HuH-7.5 (cell line): ENCODE data around the gene RBM39.
"Not testable (repeated sequence)": the region's sequence is repeated elsewhere in the genome, so short reads cannot be mapped to it uniquely, and the experiment has no call there.

Source experiments
- DNase-seq: peaks from one replicate; pipeline ENCODE4 v3.0.0; 2011; ENCODE audit warnings: low spot score

RBM39 gene

DNA sequence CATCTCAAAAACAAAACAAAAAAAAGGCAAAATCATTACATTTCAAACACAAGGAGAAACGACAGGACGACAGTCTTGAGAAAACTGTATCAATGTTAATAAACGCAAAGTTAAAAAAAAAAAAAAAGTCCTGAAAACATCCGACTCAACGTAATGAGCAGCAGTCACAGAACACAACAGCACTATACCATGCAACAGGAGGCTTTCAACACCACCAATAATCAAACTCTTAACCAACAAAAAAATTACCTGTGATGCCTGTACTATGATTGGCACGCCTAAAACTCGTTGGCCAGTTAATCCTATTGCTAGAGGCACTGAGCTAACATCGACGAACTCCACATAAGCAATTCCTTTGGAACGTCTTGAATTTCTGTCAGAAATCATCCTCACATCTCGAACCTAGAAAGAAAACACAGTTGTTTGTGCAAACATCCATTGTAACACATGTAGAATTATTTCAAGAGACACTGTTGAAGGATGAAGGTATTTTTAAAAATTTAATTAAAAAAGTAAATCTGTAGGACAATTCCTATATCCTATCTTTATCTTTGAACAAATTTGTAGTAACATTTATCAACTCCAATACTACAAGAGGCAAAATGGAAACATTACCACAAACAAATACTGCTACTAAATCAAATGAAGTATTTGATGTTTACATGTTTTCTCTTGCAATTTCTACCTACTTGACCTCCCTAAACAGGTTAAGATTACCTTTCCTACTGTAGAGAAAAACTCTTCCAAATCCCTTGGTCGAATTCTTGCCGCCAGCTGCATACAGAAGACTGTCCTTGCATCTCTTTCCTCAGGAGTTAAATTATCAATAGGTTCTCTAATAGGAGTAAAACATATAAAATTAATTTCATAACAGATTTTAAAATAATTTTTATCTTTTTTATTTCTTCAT is 17.5 kb downstream of the RBM39 start:
- no peak for DNase-seq

DNA sequence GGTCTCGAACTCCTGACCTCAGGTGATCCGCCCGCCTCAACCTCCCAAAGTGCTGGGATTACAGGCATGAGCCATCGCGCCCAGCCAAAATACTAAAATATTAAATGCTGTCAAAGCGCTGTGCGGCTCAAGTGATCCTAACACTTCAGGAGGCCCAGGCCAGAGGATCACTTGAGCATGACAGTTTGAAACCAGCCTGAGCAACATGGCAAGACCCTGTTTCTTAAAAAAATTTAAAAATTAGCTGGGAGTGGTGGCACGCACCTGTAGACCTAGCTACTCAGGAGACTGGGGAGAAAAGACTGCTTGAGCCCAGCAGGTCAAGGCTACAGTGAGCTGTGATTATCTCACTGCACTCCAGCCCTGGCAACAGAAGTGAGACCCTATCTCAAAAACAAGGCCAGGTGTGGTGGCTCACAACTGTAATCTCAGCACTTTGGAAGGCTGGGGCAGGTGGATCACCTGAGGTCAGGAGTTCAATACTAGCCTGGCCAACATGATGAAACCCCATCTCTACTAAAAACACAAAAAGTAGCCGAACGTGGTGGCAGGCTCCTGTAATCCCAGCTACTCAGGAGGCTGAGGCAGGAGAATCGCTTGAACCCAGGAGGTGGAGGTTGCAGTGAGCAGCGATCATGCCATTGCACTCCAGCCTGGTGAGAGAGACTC is 18.3 kb downstream of the RBM39 start:
- not testable (repeated sequence) for DNase-seq

DNA sequence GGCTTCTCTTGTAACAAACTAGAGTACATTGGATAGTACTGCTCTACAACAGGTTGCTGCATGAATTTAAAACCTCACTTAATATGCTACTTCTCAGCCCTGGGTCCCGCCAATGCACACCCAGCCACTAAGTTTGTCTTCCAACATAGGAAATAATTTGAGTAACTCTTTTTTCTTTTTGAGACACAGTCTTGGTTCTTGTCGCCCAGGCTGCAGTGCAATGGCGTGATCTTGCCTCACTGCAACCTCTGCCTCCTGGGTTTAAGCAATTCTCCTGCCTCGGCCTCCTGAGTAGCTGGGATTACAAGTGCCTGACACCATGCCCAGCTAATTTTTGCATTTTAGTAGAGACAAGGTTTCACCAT is 18.8 kb downstream of the RBM39 start:
- not testable (repeated sequence) for DNase-seq

DNA sequence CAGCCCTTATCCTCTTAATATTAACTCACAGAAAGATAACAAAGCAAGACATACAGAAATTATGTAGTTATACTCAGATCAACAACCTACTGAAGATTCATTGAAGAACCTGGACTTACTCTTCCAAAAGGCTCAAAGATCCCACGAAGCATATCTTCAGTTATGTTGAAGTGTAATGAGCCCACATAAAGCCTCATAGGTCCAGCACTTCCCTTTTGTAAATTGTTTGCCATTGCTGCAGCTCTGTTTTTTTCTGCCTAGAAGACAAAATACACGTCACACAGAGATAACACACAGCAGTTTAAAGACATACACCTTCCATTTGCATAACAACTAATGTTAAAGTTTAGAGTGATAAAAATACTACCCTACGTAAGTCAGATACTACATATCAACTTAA is 20.4 kb downstream of the RBM39 start:
- no peak for DNase-seq

DNA sequence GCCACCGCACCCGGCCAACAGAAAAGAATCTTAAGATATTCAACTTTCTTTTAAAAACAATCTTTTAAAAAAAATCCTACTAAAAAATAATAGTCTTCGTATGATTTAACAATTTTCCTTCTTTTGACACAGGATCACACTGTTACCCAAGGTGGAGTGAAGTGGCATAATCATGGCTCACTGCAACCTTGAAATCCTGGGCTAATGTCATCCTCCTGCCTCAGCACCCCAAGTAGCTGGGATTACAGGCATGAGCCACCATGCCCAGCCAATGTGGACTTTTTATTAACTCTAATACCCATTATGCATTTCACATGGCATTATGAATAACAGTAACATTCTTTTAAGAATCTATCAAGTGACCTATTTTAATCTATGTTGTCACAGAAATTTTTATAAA is 20.8 kb downstream of the RBM39 start:
- DNase-seq: no peak

DNA sequence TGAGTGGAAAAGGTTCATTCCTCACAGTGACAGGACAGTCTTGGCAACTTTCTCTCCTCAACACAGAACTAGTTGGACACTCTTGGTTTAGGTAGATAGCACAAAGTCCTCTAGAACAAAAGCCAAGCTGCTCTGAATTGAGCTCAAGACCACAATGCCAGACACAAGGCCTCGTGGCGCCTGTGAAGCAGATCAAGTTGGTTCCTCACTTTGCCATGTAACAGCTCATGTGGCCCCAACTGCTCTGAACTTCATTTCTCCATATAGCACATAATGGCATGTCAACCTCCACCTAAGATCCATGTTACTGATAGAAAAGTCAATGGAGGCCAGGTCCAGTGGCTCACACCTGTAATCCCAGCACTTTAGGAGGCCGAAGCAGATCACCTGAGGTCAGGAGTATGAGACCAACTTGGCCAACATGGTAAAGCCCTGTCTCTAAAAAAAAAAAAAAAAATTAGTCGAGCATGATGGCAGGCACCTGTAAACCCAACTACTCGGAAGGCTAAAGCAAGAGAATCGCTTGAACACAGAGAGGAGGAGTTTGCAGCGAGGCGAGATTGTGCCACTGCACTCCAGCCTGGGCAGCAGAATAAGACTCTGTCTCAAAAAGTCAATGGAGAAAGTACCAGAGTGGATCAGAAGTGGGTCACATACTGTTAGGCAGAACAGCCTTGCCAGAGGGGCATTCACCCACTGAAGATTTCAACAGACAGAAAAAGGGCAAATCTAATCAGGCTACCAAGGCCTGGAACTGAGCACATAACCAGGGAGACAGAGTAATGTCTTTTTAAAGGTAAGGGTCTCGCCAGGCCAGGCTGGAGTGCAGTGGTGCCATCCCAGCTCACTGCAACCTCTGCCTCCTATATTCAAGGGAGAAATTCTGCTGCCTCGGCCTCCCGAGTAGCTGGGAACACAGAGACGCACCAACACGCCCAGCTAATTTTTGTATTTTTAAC is 21.6 kb downstream of the RBM39 start:
- DNase-seq: no peak

DNA sequence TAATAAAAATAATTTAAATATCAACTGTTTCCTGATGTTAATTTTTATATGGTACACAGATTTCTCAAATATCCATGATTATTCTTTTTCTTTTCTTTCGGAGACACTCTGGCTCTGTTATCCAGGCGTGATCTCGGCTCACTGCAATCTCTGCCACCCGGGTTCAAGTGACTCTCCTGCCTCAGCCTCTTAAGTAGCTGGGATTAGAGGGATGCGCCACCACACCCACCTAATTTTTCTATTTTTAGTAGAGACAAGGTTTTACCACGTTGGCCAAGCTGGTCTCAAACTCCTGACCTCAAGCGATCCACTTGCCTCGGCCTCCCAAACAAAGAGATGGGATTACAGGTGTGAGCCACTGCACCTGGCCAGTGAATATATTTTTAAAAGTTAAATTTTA is 22.3 kb downstream of the RBM39 start:
- DNase-seq: no peak

DNA sequence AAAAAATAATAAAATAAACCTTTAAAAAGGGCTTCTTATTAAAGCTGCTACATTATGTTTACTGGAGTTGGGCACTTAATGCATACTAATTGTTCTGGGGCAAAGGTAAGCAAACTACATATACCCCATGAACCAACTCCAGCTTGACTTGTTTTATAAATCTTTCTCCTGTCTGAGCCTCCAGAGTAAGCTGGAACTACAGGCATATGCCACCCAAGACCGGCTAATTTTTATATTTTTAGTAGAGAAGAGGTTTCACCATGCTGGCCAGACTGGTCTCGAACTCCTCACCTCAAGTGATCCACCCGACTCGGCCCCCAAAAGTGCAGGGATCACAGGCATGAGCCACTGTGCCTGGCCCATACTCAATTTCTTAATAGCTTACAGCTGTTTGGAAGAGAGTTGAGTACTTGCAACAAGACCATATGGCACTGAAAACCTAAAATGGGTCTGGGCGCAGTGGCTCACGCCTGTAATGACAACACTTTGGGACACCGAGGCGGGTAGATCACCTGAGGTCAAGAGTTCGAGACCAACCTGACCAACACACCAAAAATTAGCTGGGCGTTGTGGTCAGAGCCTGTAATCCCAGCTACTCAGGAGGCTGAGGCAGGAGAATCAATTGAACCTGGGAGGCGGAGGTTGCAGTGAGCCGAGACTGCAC is 23.0 kb downstream of the RBM39 start:
- DNase-seq: no peak

DNA sequence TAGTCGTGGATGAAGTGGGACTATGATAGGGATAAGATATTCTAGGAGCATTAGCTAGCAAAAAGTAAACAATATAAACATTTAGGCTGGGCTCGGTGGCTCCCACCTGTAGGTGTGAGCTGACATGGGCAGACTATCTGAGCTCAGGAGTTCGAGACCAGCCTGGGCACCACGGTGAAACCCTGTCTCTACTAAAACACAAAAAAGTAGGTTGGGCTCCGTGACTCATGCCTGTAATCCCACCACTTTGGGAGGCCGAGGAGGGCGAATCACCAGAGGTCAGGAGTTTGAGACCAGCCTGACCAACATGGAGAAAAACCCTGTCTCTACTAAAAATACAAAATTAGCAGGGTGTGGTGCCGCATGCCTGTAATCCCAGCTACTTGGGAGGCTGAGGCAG is 23.7 kb downstream of the RBM39 start:
- not testable (repeated sequence) for DNase-seq

DNA sequence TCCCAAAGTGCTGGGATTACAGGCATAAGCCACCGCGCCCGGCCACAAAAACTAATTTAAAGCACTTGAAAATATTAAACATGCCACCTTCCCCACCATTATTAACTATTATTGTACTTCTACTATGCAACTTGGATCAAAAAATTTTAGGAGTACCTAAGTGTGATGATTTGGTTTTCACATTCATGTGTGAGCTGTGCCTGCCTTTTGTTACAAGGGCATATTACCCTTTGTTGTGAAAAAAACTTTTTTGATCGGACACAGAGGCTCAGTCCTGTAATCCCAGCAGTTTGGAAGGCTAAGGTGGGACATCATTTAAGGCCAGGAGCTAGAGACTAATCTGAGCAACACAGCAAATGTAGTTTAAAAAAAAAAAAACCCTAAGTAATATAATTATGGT is 25.7 kb downstream of the RBM39 start:
- no peak for DNase-seq

DNA sequence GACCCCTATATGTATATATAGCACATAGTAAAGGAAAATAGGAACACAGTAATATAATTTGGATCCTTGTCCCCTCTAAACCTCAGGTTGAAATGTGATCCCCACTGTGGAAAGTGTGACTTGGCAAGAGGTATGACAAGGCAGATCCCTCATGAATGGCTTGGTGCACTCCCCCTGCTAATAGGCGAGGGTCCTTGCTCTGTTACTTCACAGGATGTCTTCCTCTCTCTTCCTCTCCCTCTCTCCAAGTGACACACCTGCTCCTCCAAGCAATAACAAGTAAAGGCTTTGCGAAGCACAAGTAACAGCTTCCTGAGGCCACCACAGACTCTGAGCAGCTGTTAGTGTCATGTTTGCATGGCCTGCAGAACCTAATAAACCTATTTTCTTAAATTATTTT is 26.4 kb downstream of the RBM39 start:
- no peak for DNase-seq

DNA sequence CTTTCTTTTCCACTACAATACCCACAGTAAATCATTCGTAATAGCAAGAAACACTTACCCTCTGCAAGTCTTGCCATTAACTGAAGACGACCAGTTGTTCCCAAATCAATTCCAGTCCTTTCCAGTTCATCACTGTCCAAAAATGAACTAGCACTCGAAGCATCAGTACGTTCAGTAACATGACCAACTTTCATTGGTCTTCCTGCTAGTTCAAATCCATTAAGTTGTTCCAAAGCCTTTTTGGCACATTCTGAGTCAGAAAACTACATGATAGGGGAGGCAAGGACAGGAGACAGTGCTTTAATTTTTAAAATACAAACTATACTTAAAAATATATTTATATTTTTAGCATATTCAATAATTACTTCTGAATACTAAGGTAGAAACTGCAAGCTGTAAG is 27.9 kb downstream of the RBM39 start:
- no peak for DNase-seq

DNA sequence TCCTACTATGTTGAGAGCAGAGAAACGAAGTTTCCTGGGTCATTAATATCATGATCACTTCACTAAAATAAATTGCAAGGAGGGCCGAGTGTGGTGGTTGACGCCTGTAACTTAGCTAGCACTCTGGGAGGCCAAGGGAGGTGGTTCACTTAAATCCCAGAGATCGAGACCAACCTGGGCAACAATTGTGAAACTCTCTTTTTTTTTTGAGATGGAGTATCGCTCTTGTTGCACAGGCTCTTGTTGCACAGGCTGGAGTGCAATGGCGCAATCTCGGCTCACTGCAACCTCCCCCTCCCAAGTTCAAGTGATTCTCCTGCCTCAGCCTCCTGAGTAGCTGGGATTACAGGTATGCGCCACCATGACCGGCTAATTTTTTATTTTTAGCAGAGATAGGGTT is 28.9 kb downstream of the RBM39 start:
- not testable (repeated sequence) for DNase-seq

DNA sequence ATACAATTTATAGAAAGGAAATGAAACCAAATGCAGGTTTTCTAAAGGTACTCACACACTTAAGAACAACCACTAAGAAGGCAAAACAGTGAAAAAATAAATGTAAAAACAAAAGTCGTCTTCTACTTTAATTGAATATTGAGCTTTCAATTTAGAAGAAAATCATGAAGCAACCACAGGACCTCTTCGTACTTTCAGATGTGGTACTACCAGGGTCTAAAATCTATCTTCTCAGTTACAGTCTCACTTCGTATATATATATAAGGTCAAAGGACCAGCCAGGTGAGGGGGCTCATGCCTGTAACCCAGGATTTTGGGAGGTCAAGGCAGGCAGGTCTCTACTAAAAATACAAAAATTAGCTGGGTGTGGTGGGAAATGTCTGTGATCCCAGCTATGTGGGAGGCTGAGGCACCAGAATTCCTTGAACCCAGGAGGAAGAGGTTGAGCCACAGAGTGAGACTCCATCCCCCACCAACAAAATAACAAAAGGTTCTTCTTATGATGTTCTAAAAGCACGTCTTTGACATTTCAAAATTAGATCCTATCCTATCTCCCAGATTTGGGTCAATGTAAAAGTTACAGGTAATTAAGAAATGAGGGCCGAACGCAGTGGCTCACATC is 30.4 kb downstream of the RBM39 start:
- DNase-seq: no peak

DNA sequence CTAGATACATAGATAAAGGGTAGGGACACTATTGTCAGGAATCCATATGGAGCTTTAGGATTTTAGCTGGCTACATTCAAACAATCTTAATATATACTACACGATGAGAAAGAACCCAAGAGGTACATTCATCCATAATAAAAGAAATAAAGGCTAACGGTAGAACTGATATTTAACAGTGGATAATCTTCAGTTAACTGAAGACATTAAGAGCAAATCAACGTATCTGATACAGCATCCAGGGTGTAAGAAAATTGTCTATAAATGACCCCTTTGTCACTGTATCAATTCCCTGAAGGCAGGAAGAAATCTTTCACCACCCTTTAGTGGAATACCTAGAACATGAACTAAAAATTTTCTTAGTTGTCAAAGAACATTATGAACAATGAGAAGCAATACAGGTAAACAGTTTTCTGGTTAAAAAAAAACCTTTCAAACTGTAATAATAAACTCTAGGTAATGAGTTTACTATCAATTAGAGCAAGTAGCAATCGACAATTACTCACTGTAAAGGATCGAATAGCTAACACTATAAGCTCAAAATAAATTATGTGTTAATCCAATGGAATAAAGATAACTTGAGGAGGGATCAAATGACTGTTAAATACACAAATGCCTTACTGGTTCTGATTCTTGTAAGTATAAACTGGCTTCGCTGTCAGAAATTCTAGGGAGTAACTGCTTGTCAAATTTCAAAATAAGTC is 31.0 kb downstream of the RBM39 start:
- no peak for DNase-seq

DNA sequence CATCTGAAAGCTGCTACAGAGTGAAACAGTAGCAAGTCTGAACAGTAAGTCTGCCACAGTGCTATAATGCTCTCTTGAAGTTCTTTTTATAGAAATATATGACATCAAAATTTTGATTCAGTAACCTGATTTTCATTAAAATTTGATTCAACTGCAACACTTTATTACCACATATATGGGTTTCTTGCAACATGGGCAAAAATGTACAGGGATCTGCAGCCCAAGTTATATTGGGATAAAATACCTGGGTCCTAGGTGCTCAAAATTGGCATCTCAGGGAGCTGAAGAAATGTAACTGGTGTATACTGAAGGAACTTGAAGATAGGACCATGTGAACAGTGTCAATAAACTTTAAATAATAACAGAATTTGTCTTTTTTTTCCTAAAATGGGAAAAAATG is 32.0 kb downstream of the RBM39 start:
- no peak for DNase-seq

DNA sequence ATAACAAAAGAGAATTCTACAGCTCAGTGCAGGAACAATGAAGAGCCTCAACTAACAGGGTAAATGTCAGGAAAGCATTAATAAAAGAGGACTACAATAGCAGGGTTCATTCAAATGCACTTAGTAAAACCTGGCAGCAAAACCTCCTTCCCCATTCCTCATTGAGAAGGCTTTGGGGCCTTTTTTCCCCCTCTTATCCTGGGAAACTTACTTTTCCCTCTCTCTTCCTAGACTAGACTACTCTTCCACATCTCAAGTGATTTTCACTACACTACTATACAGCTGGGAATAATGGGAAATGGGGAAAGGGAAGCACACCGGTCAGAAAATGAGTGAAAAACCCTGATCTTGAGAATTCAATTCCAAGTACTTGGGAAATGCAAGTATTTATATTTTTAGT is 32.8 kb downstream of the RBM39 start:
- DNase-seq: no peak

DNA sequence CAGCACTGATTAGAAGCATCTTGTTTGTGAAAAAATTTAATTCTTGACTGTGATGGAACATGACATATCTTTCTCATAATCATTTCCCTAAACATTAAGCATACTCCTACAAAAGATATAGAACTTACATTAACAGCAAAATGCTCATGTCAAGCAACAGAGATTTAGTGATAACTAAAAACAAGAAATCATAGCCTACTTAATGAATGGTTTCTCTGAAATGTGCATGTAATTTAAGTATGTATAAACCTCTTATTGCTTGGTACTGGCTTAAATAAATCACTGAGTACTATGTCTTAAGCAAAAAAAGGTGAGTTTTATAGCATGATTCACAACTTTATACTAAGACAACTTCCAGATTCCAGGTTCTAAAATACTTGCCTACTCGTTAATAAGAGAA is 33.6 kb downstream of the RBM39 start:
- no peak for DNase-seq

DNA sequence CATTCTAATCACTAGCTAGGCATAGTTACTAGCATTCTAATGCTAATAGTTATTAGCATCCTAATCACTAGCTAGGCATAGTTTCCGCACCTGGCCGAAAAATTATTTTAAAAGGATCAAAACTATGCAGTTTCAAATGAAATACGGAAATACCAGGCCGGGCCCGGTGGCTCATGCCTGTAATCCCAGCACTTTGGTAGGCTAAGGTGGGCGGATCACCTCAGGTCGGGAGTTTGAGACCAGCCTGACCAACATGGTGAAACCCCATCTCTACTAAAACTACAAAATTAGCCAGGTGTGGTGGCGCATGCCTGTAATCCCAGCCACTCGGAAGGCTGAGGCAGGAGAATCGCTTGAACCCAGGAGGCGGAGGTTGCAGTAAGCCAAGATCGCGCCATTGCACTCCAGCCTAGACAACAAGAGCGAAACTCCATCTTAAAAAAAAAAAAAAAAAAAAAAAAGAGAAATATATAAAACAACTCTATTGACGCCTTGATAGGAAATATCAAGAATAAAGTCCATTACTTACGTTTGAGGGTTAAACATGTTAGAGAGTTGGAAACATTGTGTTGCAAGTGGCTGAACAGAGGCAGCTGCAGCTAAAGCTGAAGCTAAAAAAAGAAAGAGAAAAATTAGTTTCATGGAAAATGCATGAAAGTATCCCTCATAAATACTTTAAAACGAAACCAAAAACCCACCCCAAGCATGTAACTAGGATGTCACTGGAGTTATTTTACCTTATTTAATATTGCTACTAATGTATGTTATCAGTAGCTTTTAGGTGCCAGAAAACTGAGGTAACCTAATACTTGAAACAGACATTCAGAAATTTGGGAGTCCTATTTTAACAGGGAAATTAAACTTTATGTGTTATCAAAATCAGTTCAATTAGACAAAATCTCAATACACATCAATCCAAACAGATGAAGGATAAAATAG is 35.2 kb downstream of the RBM39 start:
- DNase-seq: not testable (repeated sequence)

DNA sequence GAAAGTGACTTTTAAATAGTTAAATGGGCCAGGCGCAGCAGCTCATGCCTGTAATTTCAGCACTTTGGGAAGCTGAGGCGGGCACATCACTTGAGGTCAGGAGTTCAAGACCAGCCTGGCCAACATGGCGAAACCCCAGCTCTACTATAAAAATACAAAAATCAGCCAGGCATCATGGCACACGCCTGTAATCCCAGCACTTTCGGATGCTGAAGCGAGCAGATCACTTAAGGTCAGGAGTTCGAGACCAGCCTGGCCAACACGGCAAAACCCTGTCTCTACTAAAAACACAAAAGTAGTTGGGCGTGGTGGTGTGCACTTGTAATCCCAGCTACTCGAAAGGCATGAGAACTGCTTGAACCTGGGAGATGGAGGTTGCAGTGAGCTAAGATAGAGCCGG is 36.2 kb downstream of the RBM39 start:
- not testable (repeated sequence) for DNase-seq
